Activated CD8-positive, alpha-beta memory T cell treated with anti-CD3 and anti-CD28 coated beads, Interleukin-2, amount 50 U/mL, for 24 hours (primary cell): Measurements from ENCODE around the gene CDKAL1.
A peak's percentile ranks its signal among the peaks of the same experiment; 100 is the strongest.
"Not testable (repeated sequence)": the region's sequence is repeated elsewhere in the genome, so short reads cannot be mapped to it uniquely, and the experiment has no call there.

Experiments used
- DNase-seq: peaks from one replicate; pipeline ENCODE4 v3.0.0-alpha.2; 2020; ENCODE audit errors: extremely low read depth

Gene CDKAL1

GRCh38 chr6:20534295-20535262 lies at the start of gene CDKAL1:
CDKAL1 (plus strand) TSS chr6:20534457; CDS start chr6:20546351, 11,894 bp downstream.
- peak; percentile 79 for DNase-seq

DNA sequence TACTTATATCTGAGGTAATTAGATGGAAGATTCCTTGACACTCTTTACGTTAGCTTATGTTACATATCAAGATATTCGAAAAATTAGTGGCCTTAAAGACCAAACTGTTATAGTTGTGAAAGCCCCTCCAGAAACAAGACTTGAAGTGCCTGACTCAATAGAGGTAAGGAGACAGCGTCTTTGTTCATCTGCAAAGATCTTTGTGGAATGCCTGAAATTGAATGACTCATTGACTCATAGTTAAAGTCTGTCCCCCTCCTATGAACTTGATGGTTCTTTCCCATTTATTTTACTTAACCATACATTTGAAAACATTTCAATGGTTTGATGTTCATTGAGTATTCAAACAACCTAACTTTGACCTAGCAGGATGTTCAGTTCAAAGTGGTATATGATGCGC lies 47.6 kb upstream of the CDKAL1 start:
- no peak for DNase-seq

DNA sequence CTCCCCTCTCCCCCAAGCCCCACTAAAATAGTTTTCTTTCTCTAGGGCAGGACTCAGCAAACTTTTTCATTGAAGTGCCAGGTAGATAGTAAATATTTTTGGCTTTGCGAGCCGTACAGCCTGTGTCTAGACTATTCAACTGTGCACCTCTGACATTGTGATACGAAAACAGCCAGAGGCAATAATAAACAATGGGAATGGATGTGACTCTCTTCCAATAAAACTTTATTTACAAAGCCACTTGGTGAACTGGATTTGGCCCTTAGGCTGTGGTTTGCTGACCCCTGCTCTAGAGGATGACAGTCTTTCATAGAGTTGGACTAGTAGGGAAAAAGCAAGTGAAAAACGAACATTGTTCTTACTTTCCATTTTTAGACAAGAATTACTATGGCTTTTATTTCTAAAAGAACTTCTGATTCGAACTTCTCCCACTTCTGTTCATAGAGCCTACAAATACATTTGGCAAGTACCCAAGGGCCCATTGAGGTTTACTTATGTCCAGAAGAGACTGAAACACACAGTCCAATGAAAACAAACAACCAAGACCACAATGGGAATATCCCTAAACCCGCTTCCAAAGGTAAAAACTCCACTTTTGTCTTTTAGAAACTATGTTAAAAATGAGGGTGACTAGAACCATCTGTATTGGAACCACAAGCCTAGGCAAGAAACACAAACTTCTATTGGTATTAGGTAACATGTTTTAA lies 46.4 kb upstream of the CDKAL1 start:
- no peak for DNase-seq

- no peak for DNase-seq
Observed at GRCh38 chr6:20490591-20490990, 43.7 kb upstream of the CDKAL1 start.

- DNase-seq: no peak
Observed at GRCh38 chr6:20492099-20492498, 42.2 kb upstream of the CDKAL1 start.

DNA sequence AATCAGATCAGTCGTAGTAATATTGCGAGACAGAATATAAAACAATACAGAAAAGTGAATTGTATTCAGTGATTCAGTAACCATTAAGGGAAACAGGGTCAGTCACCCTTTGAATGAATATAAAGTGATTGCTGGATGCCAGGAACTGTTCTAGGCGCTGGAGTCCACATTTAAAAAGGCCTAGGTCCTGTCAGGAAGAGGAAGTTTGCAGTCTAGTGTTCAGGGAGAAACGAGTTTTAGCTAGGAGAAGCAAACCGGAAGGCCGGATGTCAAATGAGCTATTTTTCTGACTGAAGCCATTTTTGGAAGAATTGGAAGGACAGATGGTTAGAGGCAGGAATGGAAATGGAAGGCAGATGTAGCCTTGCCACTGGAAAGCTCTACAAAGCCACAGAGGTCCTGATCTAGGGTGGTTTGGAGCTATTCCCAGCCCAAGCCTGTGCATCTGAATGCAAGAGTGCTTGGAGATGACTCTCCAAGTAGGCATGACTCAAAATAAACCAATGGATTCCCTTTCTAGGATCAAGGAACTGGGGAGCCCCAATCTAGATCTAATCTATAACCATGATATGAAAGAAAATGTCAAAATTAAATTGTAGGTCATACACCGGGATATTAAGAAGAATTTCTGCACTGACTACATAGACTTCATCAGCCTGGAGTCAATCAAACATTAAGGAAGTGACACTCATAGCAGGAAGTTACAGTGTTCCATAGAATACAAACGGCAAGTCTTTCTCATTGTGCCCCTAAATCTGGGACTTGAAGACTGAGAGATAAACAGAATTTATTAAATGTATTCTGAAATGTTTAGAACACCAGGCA lies 36.8 kb upstream of the CDKAL1 start:
- no peak for DNase-seq

DNA sequence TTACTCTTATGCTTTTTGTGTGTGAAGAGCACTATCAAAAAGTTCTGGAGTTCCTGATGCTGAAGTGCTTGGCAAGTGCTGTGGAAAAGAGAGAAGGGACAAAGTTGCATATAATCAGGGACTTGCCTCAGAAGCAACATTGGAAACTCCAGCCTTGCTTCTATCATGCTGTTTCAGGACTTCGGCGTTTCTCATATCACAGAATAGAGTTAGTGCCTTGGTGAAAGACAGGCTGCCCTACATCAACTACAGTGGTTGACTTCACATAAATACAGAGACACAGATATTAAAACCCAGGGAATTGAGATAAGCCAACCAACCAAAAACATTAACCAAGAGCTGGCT lies 36.2 kb upstream of the CDKAL1 start:
- no peak for DNase-seq

GRCh38 chr6:20509212-20509611 lies 25.0 kb upstream of the CDKAL1 start:
- no peak for DNase-seq

GRCh38 chr6:20511852-20512251 lies 22.4 kb upstream of the CDKAL1 start:
- DNase-seq: no peak

DNA sequence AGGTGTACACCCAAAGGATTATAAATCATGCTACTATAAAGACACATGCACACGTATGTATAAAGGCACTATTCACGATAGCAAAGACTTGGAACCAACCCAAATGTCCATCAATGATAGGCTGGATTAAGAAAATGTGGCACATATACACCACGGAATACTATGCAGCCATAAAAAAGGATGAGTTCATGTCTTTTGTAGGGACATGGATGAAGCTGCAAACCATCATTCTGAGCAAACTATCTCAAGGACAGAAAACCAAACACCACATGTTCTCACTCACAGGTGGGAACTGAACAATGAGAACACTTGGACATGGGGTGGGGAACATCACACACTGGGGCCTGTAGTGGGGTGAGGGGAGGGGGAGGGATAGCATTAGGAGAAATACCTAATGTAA lies 9.0 kb upstream of the CDKAL1 start:
- not testable (repeated sequence) for DNase-seq

DNA sequence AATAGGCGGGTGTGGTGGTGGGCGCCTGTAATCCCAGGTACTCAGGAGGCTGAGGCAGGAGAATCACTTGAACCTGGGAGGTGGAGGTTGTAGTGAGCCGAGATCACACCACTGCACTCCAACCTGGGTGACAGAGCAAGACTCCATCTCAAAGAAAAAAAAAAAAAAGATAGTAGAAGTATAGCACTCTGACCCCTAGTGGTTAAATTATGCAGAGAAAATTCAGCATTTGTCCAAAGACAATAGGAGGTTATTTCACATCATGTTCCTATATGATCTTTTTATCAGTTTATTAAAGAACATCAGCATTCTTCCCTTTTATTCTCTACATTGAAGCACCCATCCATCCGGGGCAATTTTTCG lies 5.2 kb upstream of the CDKAL1 start:
- DNase-seq: not testable (repeated sequence)

- DNase-seq: no peak
Observed at GRCh38 chr6:20532881-20533280, 1.4 kb upstream of the CDKAL1 start.

GRCh38 chr6:20533746-20534294 lies 437 bp upstream of the CDKAL1 start:
- DNase-seq: no peak

- DNase-seq: no peak
Observed at GRCh38 chr6:20538131-20538662, 3.9 kb downstream of the CDKAL1 start.

DNA sequence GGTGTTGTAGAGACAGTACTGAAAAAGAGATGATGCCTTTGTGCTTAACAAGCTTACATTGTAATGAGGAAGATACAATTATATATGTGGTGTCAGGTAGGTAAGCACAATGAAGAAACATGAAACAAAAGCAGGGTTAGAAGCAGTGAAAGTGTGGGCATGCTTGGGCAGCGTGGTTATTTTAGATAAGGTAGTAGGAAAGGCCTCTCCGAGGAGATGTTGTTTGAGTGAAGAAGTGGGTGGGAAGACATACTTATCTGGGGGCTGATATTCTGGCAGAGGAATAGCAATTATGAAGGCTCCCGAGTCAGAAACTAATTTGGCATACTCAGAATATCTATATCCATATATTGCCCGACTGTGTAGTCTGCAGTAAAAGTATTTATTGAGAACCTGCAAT lies 4.7 kb downstream of the CDKAL1 start:
- no peak for DNase-seq

- no peak for DNase-seq
Observed at GRCh38 chr6:20539387-20539786, 5.1 kb downstream of the CDKAL1 start.

DNA sequence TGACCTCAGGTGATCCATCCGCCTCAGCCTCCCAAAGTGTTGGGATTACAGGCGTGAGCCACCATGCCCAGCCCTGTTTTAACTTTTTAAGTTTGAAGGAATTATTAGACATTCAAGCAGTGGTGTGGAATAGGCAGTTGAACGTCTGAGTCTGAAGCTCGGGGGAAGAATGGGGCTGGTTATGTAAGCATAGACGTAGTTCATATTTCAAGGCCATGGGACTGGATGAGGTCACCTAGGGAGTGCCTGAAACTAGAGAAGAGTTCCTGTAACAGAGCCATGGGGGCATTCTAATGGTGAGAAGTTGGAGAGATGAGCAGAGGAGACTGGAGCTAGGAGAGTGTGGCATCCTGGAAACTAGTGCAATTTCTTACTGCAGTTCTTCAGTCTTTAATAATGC lies 6.4 kb downstream of the CDKAL1 start:
- DNase-seq: no peak

- DNase-seq: no peak
Observed at GRCh38 chr6:20541382-20541781, 7.1 kb downstream of the CDKAL1 start.

GRCh38 chr6:20542927-20543602 lies 8.8 kb downstream of the CDKAL1 start:
- no peak for DNase-seq

- no peak for DNase-seq
Observed at GRCh38 chr6:20548264-20548663, 14.0 kb downstream of the CDKAL1 start.

DNA sequence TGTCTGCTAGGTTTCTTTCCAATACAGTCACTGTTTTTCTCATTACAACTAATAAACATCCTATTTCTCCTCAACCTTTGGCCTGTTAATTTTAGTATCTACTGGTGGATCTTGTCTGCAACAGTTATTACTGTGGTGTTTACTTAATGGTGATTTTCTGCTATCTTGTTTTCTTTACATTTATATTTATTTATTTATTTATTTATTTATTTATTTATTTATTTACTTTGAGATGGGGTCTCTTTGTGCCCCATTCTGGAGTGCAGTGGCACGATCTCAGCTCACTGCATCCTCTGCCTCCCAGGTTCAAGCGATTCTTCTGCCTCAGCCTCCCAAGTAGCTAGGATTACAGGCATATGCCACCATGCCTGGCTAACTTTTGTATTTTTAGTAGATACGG lies 15.1 kb downstream of the CDKAL1 start:
- DNase-seq: not testable (repeated sequence)
